Activated CD4-positive, alpha-beta T cell treated with anti-CD3 and anti-CD28 coated beads for 36 hours (primary cell): ENCODE measurements around the gene EFNB1. TPM values are rescaled to one million over a fixed set of nuclear protein-coding genes. Genes with fewer than 3 reads are reported as not detected.
A peak's percentile ranks its signal among the peaks of the same experiment; 100 is the strongest.

Experiments
- ATAC-seq: fragments of 200-7000 bp; cut with Tn5 transposase; one replicate; pipeline ENCODE4 v1.10.0; 2021; ENCODE audit warnings: mild to moderate bottlenecking, moderate library complexity
- CTCF ChIA-PET: fragments of 350-600 bp; sonication (Branson Sonifier 250); formaldehyde crosslinking; loops from one replicate; lab custom pipeline; 2021; ENCODE audit warnings: antibody characterized with exemption; lab: Charles Lee
- POLR2A ChIA-PET: fragments of 350-600 bp; sonication (Branson Sonifier 250); formaldehyde crosslinking; loops from one replicate; lab custom pipeline; 2021; ENCODE audit warnings: antibody characterized with exemption, inconsistent platforms; lab: Charles Lee
- DNase-seq: peaks from one replicate; pipeline ENCODE4 v3.0.0-alpha.2; 2020
- H3K27ac Mint-ChIP-seq: one replicate; pipeline ENCODE4 v1.8.0; 2021; ENCODE audit warnings: mixed read lengths
- H3K27me3 Mint-ChIP-seq: one replicate; pipeline ENCODE4 v1.8.0; 2021; ENCODE audit warnings: mixed read lengths
- H3K36me3 Mint-ChIP-seq: one replicate; pipeline ENCODE4 v1.8.0; 2021; ENCODE audit warnings: low read depth, mixed read lengths
- H3K4me1 Mint-ChIP-seq: one replicate; pipeline ENCODE4 v1.8.0; 2021; ENCODE audit warnings: mixed read lengths
- H3K4me3 Mint-ChIP-seq: one replicate; pipeline ENCODE4 v1.8.0; 2021; ENCODE audit warnings: mild to moderate bottlenecking, moderate library complexity, mixed read lengths
- H3K9me3 Mint-ChIP-seq: one replicate; pipeline ENCODE4 v1.8.0; 2021; ENCODE audit warnings: low read depth, mixed read lengths
- intact Hi-C, 2 experiments: fragments of 100-400 bp; cut with DNase I in 1 of 2; cut with micrococcal nuclease in 1 of 2; formaldehyde crosslinking; loops; one replicate each; pipeline versions ENCODE4 v1.14.2 to v1.15.1; 2022 to 2024; cut with DNase I, micrococcal nuclease
- total RNA-seq, 2 experiments: library from RNA; stranded (reverse); gene quantifications; one replicate each; pipeline ENCODE4 v1.2.3, GENCODE V29; 2021

Gene EFNB1
- total RNA-seq, 2 experiments from 2014 or later, result 3.8 to 3.9 TPM

DNA sequence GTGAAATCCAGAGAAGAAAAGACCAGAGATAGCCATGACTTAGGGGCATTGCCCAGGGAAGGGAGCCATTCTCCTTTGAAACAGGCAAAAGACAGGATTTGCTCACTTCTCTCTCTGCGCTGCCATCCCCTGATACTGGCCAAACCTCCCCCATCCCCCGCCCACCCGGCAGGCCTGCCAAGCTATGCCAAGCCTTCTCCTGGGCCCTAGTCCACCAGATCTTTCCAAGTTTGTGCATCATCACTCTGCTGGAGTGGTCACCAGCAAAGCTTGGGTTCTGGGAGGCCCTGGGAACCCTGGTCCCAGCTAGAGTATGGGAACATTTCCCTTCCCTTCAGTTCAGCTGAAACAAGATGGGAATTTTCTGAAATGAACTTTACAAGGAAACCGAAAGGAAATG lies 18.4 kb downstream of the EFNB1 start:
- no peak for ATAC-seq
- H3K36me3 Mint-ChIP-seq, result no peaks in the 10 kb centered on the region
- no peaks in the 10 kb centered on the region for H3K27me3 Mint-ChIP-seq
- ChIA-PET POLR2A (no interaction called here), CTCF (no interaction called here)
- no peak for DNase-seq
- no peaks in the 10 kb centered on the region for H3K4me1 Mint-ChIP-seq
- intact Hi-C loops, result no loop called here
- H3K27ac Mint-ChIP-seq, result no peak overlapping the region
- no peaks in the 10 kb centered on the region for H3K9me3 Mint-ChIP-seq
- no peak overlapping the region for H3K4me3 Mint-ChIP-seq

DNA sequence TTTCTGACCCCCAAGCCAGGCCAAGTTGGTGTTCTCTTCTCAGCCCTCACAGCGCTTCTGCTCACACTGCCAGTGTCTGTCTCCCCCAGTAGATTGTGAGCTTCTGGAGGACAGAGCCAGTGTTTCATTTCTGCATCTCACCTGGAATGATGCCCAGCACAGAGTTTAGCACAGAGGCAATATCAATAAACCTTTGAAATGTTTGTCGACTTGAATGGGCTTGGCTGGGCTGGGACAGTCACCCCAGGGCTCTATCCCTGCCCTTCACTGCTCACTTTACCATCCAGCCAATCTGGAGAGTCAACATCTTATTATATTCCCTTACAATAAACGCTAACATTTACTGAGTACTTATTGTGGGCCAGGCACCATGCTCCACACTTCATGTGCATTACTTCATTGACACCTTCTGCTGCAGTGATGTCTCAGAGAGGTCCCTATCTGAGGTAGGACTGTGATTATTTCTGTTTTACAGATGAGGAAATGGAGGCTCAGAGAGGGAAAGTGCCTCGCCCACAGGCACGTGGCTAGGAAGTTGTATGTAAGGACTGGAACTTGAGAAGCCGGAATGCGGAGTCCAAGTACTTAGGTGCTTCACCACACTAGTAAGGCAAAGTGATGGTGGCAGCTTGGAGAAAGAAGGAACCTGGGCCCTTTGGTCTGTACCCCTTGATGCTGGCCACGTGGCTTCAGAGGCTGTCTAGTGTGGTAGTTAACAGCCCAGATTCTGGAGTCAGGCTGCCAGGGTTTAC lies 19.5 kb downstream of the EFNB1 start:
- Mint-ChIP-seq H3K27me3 (no peaks in the 10 kb centered on the region), H3K36me3 (no peaks in the 10 kb centered on the region), H3K4me3 (no peak overlapping the region), H3K4me1 (no peaks in the 10 kb centered on the region), H3K27ac (no peak overlapping the region), H3K9me3 (no peaks in the 10 kb centered on the region)
- CTCF ChIA-PET, result no interaction called here
- DNase-seq, result no peak
- intact Hi-C loops, result no loop called here
- no peak for ATAC-seq
- POLR2A ChIA-PET, result no interaction called here

DNA sequence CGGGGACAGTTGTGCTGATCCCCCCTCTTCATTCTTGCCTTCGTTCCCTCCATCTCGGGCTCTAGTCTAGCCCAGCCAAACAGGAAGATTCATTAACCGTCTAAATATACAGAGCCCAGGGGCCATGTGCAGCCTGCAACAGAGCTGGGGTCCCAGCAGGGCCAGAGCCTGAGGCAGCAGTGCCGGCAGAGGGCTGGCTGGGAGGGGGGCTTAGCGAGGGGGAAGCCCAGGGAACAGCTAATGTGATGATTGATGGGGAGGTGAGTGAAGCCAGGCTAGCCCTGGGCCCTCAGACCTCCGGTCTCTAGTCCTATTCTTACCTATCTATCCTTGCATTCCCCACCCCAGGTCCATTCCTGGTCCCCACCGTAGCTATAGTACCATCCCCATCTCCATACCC lies 22.3 kb downstream of the EFNB1 start:
- no peaks in the 10 kb centered on the region for H3K4me1 Mint-ChIP-seq
- H3K4me3 Mint-ChIP-seq, result no peak overlapping the region
- H3K27ac Mint-ChIP-seq, result no peak overlapping the region
- no peak for DNase-seq
- H3K27me3 Mint-ChIP-seq, result no peaks in the 10 kb centered on the region
- no peaks in the 10 kb centered on the region for H3K36me3 Mint-ChIP-seq
- CTCF ChIA-PET, result no interaction called here
- no peak for ATAC-seq
- POLR2A ChIA-PET, result no interaction called here
- H3K9me3 Mint-ChIP-seq, result no peaks in the 10 kb centered on the region
- intact Hi-C loops, result no loop called here

DNA sequence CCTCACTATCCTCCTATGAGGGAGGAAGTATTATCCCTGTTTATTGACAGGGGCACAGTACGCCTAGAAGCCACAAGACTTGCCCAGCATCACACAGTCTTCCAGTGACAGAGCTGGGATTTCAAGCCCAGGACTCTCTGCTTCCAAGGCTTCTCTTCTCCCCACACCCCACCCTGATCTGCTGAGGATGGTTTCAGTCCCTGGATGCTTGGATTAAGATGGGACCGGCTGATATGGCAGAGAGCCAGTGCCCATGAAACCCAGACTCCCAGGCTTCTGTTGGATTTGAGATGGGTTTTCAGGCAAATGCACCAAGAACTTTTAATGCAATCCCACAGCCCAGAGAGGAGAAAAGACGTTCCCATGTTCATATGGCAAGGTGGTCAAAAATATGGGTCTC lies 23.2 kb downstream of the EFNB1 start:
- ATAC-seq, result no peak
- Mint-ChIP-seq H3K27me3 (no peaks in the 10 kb centered on the region), H3K4me1 (peaks cover under 1% of the 10 kb centered on the region), H3K9me3 (no peaks in the 10 kb centered on the region), H3K27ac (no peak overlapping the region), H3K36me3 (no peaks in the 10 kb centered on the region), H3K4me3 (no peak overlapping the region)
- DNase-seq, result no peak
- ChIA-PET POLR2A (no interaction called here), CTCF (no interaction called here)
- intact Hi-C loops, result no loop called here

DNA sequence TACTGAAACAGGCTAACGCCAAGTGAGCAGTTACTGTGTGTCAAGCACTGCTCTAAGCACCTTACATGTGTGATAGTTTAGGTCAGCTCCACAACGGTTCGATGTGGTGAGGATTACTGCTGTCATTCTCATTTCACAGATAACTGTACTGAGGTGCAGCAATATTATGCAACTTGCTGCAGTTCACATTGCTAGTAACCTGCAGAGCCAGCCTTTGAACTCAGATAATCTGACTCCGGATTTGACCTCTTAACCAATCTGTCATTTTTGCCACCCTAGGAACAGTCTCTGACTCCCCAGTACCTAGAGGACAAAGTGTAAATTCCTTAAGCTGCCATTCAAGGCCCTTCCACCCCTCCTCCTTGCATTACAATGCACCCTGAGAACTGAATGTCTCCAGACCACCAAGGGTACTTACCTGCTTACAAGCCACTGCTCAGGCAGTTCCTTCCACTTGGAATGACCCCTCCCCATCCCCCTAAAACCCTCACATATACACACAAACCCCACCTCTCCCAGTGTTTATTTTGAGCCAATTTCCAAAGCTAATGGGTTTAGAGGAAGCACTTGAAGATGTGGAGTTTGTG lies 24.9 kb downstream of the EFNB1 start:
- ATAC-seq (no peak), DNase-seq (no peak)
- ChIA-PET POLR2A (no interaction called here), CTCF (no interaction called here)
- Mint-ChIP-seq H3K9me3 (no peaks in the 10 kb centered on the region), H3K4me1 (peaks cover 2% of the 10 kb centered on the region), H3K27me3 (no peaks in the 10 kb centered on the region), H3K27ac (no peak overlapping the region), H3K36me3 (no peaks in the 10 kb centered on the region), H3K4me3 (no peak overlapping the region)
- intact Hi-C loops, result no loop called here

DNA sequence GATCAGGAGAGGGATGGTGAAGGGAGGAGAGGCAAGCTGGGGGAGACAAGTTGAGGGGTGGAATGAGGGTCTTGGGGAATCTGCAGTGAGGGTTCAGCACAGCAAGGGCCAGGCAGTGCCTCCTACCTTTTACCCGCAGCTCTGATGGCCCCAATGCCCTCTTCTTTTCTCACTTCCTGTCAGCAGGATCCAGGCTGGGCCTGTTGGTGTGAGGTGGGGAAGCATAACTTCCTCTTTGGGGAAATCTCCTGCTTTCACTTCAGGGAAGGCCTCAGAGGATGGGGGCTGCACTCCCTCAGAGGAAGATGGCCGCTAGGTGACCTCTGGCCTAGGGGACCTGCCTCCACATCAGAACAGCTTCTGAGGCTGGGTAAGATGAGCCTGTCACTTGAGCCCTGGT lies 36.5 kb downstream of the EFNB1 start:
- no peaks in the 10 kb centered on the region for H3K9me3 Mint-ChIP-seq
- no peak overlapping the region for H3K4me3 Mint-ChIP-seq
- no peaks in the 10 kb centered on the region for H3K27me3 Mint-ChIP-seq
- ChIA-PET POLR2A (no interaction called here), CTCF (no interaction called here)
- H3K4me1 Mint-ChIP-seq, result peaks cover 13% of the 10 kb centered on the region
- no peak for DNase-seq
- intact Hi-C loops, result no loop called here
- ATAC-seq, result no peak
- H3K36me3 Mint-ChIP-seq, result no peaks in the 10 kb centered on the region
- no peak overlapping the region for H3K27ac Mint-ChIP-seq

DNA sequence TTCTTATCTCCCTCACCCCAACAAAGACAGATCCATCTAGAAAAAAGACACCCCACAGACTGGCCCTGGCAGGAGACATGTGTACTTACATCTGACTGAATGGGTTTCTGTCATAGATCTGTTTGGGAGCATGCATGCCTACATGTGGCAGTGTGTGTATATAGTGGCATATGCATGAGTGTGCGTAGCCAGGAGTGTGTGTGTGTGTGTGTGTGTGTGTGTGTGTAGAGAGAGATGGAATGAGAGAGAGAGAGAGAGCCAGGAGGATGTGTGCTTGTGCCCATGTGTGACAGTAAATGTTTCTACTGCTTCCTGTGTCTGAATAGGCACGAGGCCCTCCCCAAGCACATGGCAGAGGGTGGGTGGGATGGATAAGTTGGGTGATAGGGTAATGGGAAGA lies 37.1 kb downstream of the EFNB1 start:
- no peak for ATAC-seq
- Mint-ChIP-seq H3K27ac (no peak overlapping the region), H3K9me3 (no peaks in the 10 kb centered on the region), H3K4me1 (peaks cover 13% of the 10 kb centered on the region), H3K36me3 (no peaks in the 10 kb centered on the region), H3K4me3 (no peak overlapping the region), H3K27me3 (no peaks in the 10 kb centered on the region)
- ChIA-PET CTCF (no interaction called here), POLR2A (no interaction called here)
- intact Hi-C loops, result no loop called here
- no peak for DNase-seq

DNA sequence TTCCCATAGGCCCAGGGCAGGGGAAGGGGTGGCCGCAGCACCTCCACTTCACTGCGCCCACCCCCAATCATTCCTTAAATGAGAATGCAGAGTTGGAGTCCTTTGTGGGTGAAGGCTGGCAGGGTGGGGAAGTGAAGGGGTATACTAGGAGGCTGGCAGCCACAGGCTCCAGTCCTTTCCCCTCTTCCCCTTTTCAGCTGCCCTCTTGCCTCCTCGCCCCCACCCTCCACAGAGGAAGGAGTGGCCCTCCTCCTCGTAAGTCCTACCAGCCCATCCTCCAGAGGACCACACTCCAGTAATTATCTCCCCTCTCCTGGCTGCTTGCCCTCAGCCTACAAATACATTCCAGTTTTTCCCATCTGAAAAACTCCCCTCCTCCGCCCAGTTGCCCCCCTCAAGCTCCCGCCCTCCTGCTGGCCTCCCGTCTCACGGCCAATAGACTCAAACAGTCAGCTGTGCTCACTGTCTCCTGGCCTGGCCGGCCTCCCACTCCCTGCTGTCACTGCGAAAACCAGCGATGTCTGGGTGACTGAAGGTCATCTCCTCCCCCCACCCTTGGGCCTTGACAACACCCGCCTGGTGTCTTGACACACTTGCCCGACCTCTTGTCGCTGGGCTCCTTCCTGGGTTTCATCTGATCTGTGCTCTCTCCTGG lies 38.8 kb downstream of the EFNB1 start:
- H3K36me3 Mint-ChIP-seq, result no peaks in the 10 kb centered on the region

DNA sequence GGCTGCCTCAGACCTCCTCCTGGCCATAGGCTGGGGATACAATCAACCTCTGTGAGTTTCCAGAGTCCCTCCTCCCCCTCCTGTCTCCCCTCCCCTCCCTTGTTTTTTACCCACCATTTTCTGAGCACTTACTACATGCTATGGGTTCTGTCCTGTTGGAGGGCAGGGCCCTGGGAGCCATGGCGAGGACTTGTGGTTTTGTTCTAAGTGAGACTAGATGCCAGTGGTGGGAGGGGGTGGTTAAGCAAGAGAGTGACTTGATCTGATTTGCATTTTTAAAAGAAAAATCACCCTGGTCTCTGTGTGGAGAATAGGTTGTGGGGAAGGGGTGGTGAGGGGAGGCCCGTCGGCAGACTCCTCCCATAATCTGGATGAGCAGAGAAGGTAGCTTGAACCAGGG lies 39.5 kb downstream of the EFNB1 start:
- POLR2A ChIA-PET, result no interaction called here
- Mint-ChIP-seq H3K36me3 (no peaks in the 10 kb centered on the region), H3K4me3 (no peak overlapping the region), H3K27ac (no peak overlapping the region), H3K4me1 (peaks cover 13% of the 10 kb centered on the region), H3K9me3 (no peaks in the 10 kb centered on the region), H3K27me3 (no peaks in the 10 kb centered on the region)
- ATAC-seq (no peak), DNase-seq (no peak)
- CTCF ChIA-PET, result interaction anchor here (0.9 kb wide), 1 partner anchor 41 kb away, joined by 3 read pairs; no protein-coding TSS in a partner anchor
- intact Hi-C loops, result no loop called here

More for the DNA sequence above, 38.8 kb downstream of the EFNB1 start:
- intact Hi-C loops, result no loop called here
- CTCF ChIA-PET, result no interaction called here
- H3K27ac Mint-ChIP-seq, result no peak overlapping the region
- ATAC-seq, result no peak
- H3K9me3 Mint-ChIP-seq, result no peaks in the 10 kb centered on the region
- no peaks in the 10 kb centered on the region for H3K27me3 Mint-ChIP-seq
- DNase-seq, result no peak
- H3K4me1 Mint-ChIP-seq, result peaks cover 13% of the 10 kb centered on the region
- H3K4me3 Mint-ChIP-seq, result no peak overlapping the region
- POLR2A ChIA-PET, result no interaction called here

DNA sequence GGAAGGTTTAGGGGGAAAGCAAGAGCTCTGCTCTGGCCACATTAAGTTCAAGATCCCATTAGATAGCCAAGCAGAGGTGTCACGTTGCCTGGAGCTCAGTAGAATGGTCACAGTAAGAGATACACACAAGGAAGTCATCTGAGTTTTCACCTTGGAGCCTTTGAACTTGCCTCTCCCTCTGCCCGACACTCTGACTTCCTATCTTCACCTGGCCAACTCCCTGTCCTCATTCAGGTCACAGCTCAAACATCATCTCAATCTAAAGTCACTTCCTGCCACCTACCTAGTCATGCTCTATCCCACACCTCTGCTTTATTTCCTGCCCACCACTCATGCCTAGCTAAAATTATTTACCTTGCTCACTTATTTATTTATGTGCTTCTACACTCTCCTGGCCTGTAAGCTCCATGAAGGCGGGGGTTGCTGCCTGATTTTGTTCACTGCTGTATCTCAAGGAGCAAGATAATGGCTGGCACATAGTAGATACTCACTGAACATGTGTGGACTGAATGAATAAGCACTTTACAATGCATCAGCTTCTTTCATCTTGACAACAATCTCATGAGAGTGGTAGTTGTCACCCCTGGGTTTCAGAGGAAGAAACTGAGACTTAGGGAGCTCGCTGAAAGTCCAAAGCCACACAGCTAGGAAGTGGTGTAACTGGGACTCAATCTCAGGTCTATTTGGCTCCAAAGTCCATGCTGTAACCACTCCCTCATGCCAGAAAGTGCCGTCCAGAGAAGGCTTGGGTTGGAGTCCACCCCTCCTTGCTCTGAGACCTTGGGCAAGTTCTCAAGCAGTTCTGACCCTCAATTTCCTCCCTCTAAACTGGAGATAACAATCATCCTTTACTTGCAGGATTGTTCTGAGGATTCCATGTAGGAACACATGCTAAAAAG lies 40.3 kb downstream of the EFNB1 start:
- H3K36me3 Mint-ChIP-seq, result no peaks in the 10 kb centered on the region
- no peaks in the 10 kb centered on the region for H3K27me3 Mint-ChIP-seq
- H3K9me3 Mint-ChIP-seq, result no peaks in the 10 kb centered on the region
- H3K4me1 Mint-ChIP-seq, result peaks cover 13% of the 10 kb centered on the region
- intact Hi-C loops, result no loop called here
- no peak overlapping the region for H3K4me3 Mint-ChIP-seq
- ChIA-PET POLR2A (no interaction called here), CTCF (interaction anchor here (0.9 kb wide), 1 partner anchor 41 kb away, joined by 3 read pairs; no protein-coding TSS in a partner anchor)
- H3K27ac Mint-ChIP-seq, result peak overlapping the region; percentile 42
- DNase-seq, result no peak
- ATAC-seq, result peak; percentile 36

DNA sequence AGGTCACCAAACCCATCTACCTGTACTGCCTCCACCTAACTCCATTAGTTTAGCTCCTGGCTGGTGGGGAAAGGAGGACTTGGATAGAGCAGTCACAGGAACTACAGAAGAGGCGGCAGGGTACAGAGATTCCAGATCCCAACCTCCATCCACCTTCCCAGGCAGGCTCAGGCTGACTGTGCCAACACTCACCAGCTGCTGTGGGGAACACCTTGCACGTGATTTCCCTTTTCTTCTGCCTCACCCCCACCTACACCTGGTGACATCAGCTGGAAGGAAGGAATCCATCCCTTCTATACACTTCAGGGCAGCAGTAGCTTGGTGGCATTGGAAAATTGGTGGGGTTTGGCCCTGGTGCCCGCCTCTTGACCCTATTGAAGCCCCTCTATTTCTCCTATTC lies 41.5 kb downstream of the EFNB1 start:
- peaks cover 13% of the 10 kb centered on the region for H3K4me1 Mint-ChIP-seq
- ATAC-seq, result no peak
- DNase-seq, result no peak
- intact Hi-C loops, result no loop called here
- ChIA-PET POLR2A (no interaction called here), CTCF (no interaction called here)
- H3K27ac Mint-ChIP-seq, result no peak overlapping the region
- no peaks in the 10 kb centered on the region for H3K36me3 Mint-ChIP-seq
- H3K4me3 Mint-ChIP-seq, result no peak overlapping the region
- H3K9me3 Mint-ChIP-seq, result no peaks in the 10 kb centered on the region
- no peaks in the 10 kb centered on the region for H3K27me3 Mint-ChIP-seq
